ENCODE data around the gene FBXO15.

The FBXO15 gene

GRCh38 chr18:74140582-74140981 lies 7.1 kb downstream of the FBXO15 start:
- Histone ChIP-seq H3K9me3 (ENCODE audit: control insufficient read depth, low read length) (no peaks in the 10 kb centered on the region), H3K4me3 (ENCODE audit: insufficient read depth, low read depth, low read length, poor library complexity, severe bottlenecking) (no peak overlapping the region), H3K36me3 (ENCODE audit: control insufficient read depth, insufficient read depth, low read length) (no peaks in the 10 kb centered on the region), H3K4me1 (ENCODE audit: control insufficient read depth, insufficient read depth, low read length, poor library complexity, severe bottlenecking) (no peaks in the 10 kb centered on the region), H3K27ac (ENCODE audit: insufficient read depth, low read length, poor library complexity, severe bottlenecking) (no peak overlapping the region), H3K27me3 (replicated peaks; ENCODE audit: control insufficient read depth, insufficient read depth, low read length, poor library complexity, severe bottlenecking) (no peaks in the 10 kb centered on the region)
- no peak for DNase-seq

GRCh38 chr18:74139888-74140287 lies 7.7 kb downstream of the FBXO15 start:
- no peak for DNase-seq
- Histone ChIP-seq H3K27ac (ENCODE audit: insufficient read depth, low read length, poor library complexity, severe bottlenecking) (no peak overlapping the region), H3K4me1 (ENCODE audit: control insufficient read depth, insufficient read depth, low read length, poor library complexity, severe bottlenecking) (no peaks in the 10 kb centered on the region), H3K36me3 (ENCODE audit: control insufficient read depth, insufficient read depth, low read length) (no peaks in the 10 kb centered on the region), H3K27me3 (replicated peaks; ENCODE audit: control insufficient read depth, insufficient read depth, low read length, poor library complexity, severe bottlenecking) (no peaks in the 10 kb centered on the region), H3K4me3 (ENCODE audit: insufficient read depth, low read depth, low read length, poor library complexity, severe bottlenecking) (no peak overlapping the region), H3K9me3 (ENCODE audit: control insufficient read depth, low read length) (no peaks in the 10 kb centered on the region)

- Histone ChIP-seq H3K27ac (ENCODE audit: insufficient read depth, low read length, poor library complexity, severe bottlenecking) (no peak overlapping the region), H3K4me1 (ENCODE audit: control insufficient read depth, insufficient read depth, low read length, poor library complexity, severe bottlenecking) (no peaks in the 10 kb centered on the region), H3K4me3 (ENCODE audit: insufficient read depth, low read depth, low read length, poor library complexity, severe bottlenecking) (no peak overlapping the region), H3K36me3 (ENCODE audit: control insufficient read depth, insufficient read depth, low read length) (no peaks in the 10 kb centered on the region), H3K27me3 (replicated peaks; ENCODE audit: control insufficient read depth, insufficient read depth, low read length, poor library complexity, severe bottlenecking) (no peaks in the 10 kb centered on the region), H3K9me3 (ENCODE audit: control insufficient read depth, low read length) (no peaks in the 10 kb centered on the region)
- no peak for DNase-seq
Measured at GRCh38 chr18:74139411-74139810, 8.2 kb downstream of the FBXO15 start.

- H3K4me3 ChIP-seq (ENCODE audit: insufficient read depth, low read depth, low read length, poor library complexity, severe bottlenecking): no peak overlapping the region
- no peak overlapping the region for H3K27ac ChIP-seq (ENCODE audit: insufficient read depth, low read length, poor library complexity, severe bottlenecking)
- no peak for DNase-seq
- H3K27me3 ChIP-seq (replicated peaks; ENCODE audit: control insufficient read depth, insufficient read depth, low read length, poor library complexity, severe bottlenecking): no peaks in the 10 kb centered on the region
- H3K4me1 ChIP-seq (ENCODE audit: control insufficient read depth, insufficient read depth, low read length, poor library complexity, severe bottlenecking): no peaks in the 10 kb centered on the region
- H3K9me3 ChIP-seq (ENCODE audit: control insufficient read depth, low read length): no peaks in the 10 kb centered on the region
- H3K36me3 ChIP-seq (ENCODE audit: control insufficient read depth, insufficient read depth, low read length): no peaks in the 10 kb centered on the region
Measured at GRCh38 chr18:74137920-74138538, 9.6 kb downstream of the FBXO15 start.

GRCh38 chr18:74132201-74132600 lies 15.4 kb downstream of the FBXO15 start:
- no peaks in the 10 kb centered on the region for H3K27me3 ChIP-seq (replicated peaks; ENCODE audit: control insufficient read depth, insufficient read depth, low read length, poor library complexity, severe bottlenecking)
- no peaks in the 10 kb centered on the region for H3K4me1 ChIP-seq (ENCODE audit: control insufficient read depth, insufficient read depth, low read length, poor library complexity, severe bottlenecking)
- DNase-seq: no peak
- H3K9me3 ChIP-seq (ENCODE audit: control insufficient read depth, low read length): no peaks in the 10 kb centered on the region
- H3K4me3 ChIP-seq (ENCODE audit: insufficient read depth, low read depth, low read length, poor library complexity, severe bottlenecking): no peak overlapping the region
- no peak overlapping the region for H3K27ac ChIP-seq (ENCODE audit: insufficient read depth, low read length, poor library complexity, severe bottlenecking)
- H3K36me3 ChIP-seq (ENCODE audit: control insufficient read depth, insufficient read depth, low read length): no peaks in the 10 kb centered on the region

GRCh38 chr18:74131124-74131523 lies 16.5 kb downstream of the FBXO15 start:
- H3K9me3 ChIP-seq (ENCODE audit: control insufficient read depth, low read length): no peaks in the 10 kb centered on the region
- H3K4me3 ChIP-seq (ENCODE audit: insufficient read depth, low read depth, low read length, poor library complexity, severe bottlenecking): no peak overlapping the region
- H3K36me3 ChIP-seq (ENCODE audit: control insufficient read depth, insufficient read depth, low read length): no peaks in the 10 kb centered on the region
- DNase-seq: no peak
- no peaks in the 10 kb centered on the region for H3K27me3 ChIP-seq (replicated peaks; ENCODE audit: control insufficient read depth, insufficient read depth, low read length, poor library complexity, severe bottlenecking)
- no peak overlapping the region for H3K27ac ChIP-seq (ENCODE audit: insufficient read depth, low read length, poor library complexity, severe bottlenecking)
- H3K4me1 ChIP-seq (ENCODE audit: control insufficient read depth, insufficient read depth, low read length, poor library complexity, severe bottlenecking): no peaks in the 10 kb centered on the region

- Histone ChIP-seq H3K27ac (ENCODE audit: insufficient read depth, low read length, poor library complexity, severe bottlenecking) (no peak overlapping the region), H3K4me1 (ENCODE audit: control insufficient read depth, insufficient read depth, low read length, poor library complexity, severe bottlenecking) (no peaks in the 10 kb centered on the region), H3K36me3 (ENCODE audit: control insufficient read depth, insufficient read depth, low read length) (no peaks in the 10 kb centered on the region), H3K27me3 (replicated peaks; ENCODE audit: control insufficient read depth, insufficient read depth, low read length, poor library complexity, severe bottlenecking) (no peaks in the 10 kb centered on the region), H3K4me3 (ENCODE audit: insufficient read depth, low read depth, low read length, poor library complexity, severe bottlenecking) (no peak overlapping the region), H3K9me3 (ENCODE audit: control insufficient read depth, low read length) (no peaks in the 10 kb centered on the region)
- no peak for DNase-seq
Measured at GRCh38 chr18:74128159-74128558, 19.5 kb downstream of the FBXO15 start.

- H3K27ac ChIP-seq (ENCODE audit: insufficient read depth, low read length, poor library complexity, severe bottlenecking): no peak overlapping the region
- DNase-seq: no peak
- no peaks in the 10 kb centered on the region for H3K4me1 ChIP-seq (ENCODE audit: control insufficient read depth, insufficient read depth, low read length, poor library complexity, severe bottlenecking)
- H3K27me3 ChIP-seq (replicated peaks; ENCODE audit: control insufficient read depth, insufficient read depth, low read length, poor library complexity, severe bottlenecking): no peaks in the 10 kb centered on the region
- no peaks in the 10 kb centered on the region for H3K36me3 ChIP-seq (ENCODE audit: control insufficient read depth, insufficient read depth, low read length)
- H3K9me3 ChIP-seq (ENCODE audit: control insufficient read depth, low read length): no peaks in the 10 kb centered on the region
- H3K4me3 ChIP-seq (ENCODE audit: insufficient read depth, low read depth, low read length, poor library complexity, severe bottlenecking): no peak overlapping the region
Measured at GRCh38 chr18:74126684-74127655, 20.7 kb downstream of the FBXO15 start.

- H3K27me3 ChIP-seq (replicated peaks; ENCODE audit: control insufficient read depth, insufficient read depth, low read length, poor library complexity, severe bottlenecking): no peaks in the 10 kb centered on the region
- no peaks in the 10 kb centered on the region for H3K9me3 ChIP-seq (ENCODE audit: control insufficient read depth, low read length)
- H3K27ac ChIP-seq (ENCODE audit: insufficient read depth, low read length, poor library complexity, severe bottlenecking): no peak overlapping the region
- H3K4me1 ChIP-seq (ENCODE audit: control insufficient read depth, insufficient read depth, low read length, poor library complexity, severe bottlenecking): no peaks in the 10 kb centered on the region
- H3K4me3 ChIP-seq (ENCODE audit: insufficient read depth, low read depth, low read length, poor library complexity, severe bottlenecking): no peak overlapping the region
- no peak for DNase-seq
- no peaks in the 10 kb centered on the region for H3K36me3 ChIP-seq (ENCODE audit: control insufficient read depth, insufficient read depth, low read length)
Measured at GRCh38 chr18:74124642-74125041, 23.0 kb downstream of the FBXO15 start.

GRCh38 chr18:74123200-74123599 lies 24.4 kb downstream of the FBXO15 start:
- no peak overlapping the region for H3K27ac ChIP-seq (ENCODE audit: insufficient read depth, low read length, poor library complexity, severe bottlenecking)
- DNase-seq: no peak
- no peak overlapping the region for H3K4me3 ChIP-seq (ENCODE audit: insufficient read depth, low read depth, low read length, poor library complexity, severe bottlenecking)
- no peaks in the 10 kb centered on the region for H3K9me3 ChIP-seq (ENCODE audit: control insufficient read depth, low read length)
- H3K27me3 ChIP-seq (replicated peaks; ENCODE audit: control insufficient read depth, insufficient read depth, low read length, poor library complexity, severe bottlenecking): no peaks in the 10 kb centered on the region
- H3K4me1 ChIP-seq (ENCODE audit: control insufficient read depth, insufficient read depth, low read length, poor library complexity, severe bottlenecking): no peaks in the 10 kb centered on the region
- no peaks in the 10 kb centered on the region for H3K36me3 ChIP-seq (ENCODE audit: control insufficient read depth, insufficient read depth, low read length)

All from effector memory CD4-positive, alpha-beta T cell (primary cell).